Tibial nerve (tissue), 4 donors: ENCODE results near the gene THRAP3. TPM values are rescaled to one million over a fixed set of nuclear protein-coding genes. Genes with fewer than 3 reads are reported as not detected.

Experiments
- DNase-seq, 2 donors: peaks; one replicate each; pipeline ENCODE4 v3.0.0-alpha.2; 2019; ENCODE audit warnings: low spot score in 2 of 2
- H3K27ac ChIP-seq, 4 donors: fragments of 200-600 bp; sonication (generic) in 3 of 4; one replicate each; pipeline ENCODE4 v1.5.1; 2017 to 2019; ENCODE audit warnings: mild to moderate bottlenecking in 1 of 4
- H3K27me3 ChIP-seq, 2 donors: fragments of 200-600 bp; sonication (generic) in 1 of 2; one replicate each; pipeline versions ENCODE4 v1.5.1 to v1.6.0; 2017 to 2019
- H3K36me3 ChIP-seq, 3 donors: fragments of 200-600 bp; sonication (generic); one replicate each; pipeline ENCODE4 v1.5.1; 2018 to 2019
- H3K4me1 ChIP-seq, 4 donors: fragments of 200-600 bp; sonication (generic) in 3 of 4; one replicate each; pipeline ENCODE4 v1.5.1; 2017 to 2019
- H3K4me3 ChIP-seq, 4 donors: fragments of 200-600 bp; sonication (generic) in 3 of 4; one replicate each; pipeline ENCODE4 v1.5.1; 2017 to 2019; ENCODE audit warnings: mild to moderate bottlenecking in 1 of 4, moderate library complexity in 1 of 4
- H3K9me3 ChIP-seq, 4 donors: fragments of 200-600 bp; sonication (generic) in 3 of 4; one replicate each; pipeline ENCODE4 v1.5.1; 2017 to 2019
- CTCF ChIP-seq, 5 experiments: fragments of 200-600 bp in 3 of 5; fragments of 450-650 bp in 2 of 5; sonication (generic) in 3 of 5; IDR thresholded peaks; one replicate each; pipeline ENCODE4 v1.5.1; 2016 to 2019; ENCODE audit warnings: antibody characterized with exemption in 5 of 5, mild to moderate bottlenecking in 3 of 5, moderate library complexity in 2 of 5
- EP300 ChIP-seq, 2 donors: sonication (generic); formaldehyde crosslinking; IDR thresholded peaks; one replicate each; pipeline ENCODE4 v1.6.1; 2017; ENCODE audit warnings: antibody characterized with exemption in 2 of 2, mild to moderate bottlenecking in 1 of 2
- POLR2A ChIP-seq, 2 donors: fragments of 450-650 bp; IDR thresholded peaks; one replicate each; pipeline ENCODE4 v1.6.1; 2017; ENCODE audit warnings: antibody characterized with exemption in 2 of 2, mild to moderate bottlenecking in 2 of 2, moderate library complexity in 2 of 2
- WGBS, 2 donors: methylation state at CpG; one replicate each; pipeline ENCODE4 v1.1.5; 2018; 5-methylcytosine and 5-hydroxymethylcytosine counted together
- total RNA-seq, 4 donors: library from RNA; depleted of rRNA; stranded (reverse); fragments of >200 nt; gene quantifications; one replicate each; pipeline ENCODE4 v1.1.0, GENCODE V29; 2016

The THRAP3 gene
- total RNA-seq, 4 donors from 2014 or later, result 89.2 to 114 (median 97.0) TPM

- H3K36me3 ChIP-seq, result peaks cover 4 to 93% (median 45%) of the 10 kb centered on the region in 3 donors
- DNase-seq, result no peak
- H3K4me1 ChIP-seq, result peaks cover 0 to 25% (median 5%) of the 10 kb centered on the region in 4 donors
- H3K27ac ChIP-seq, result peak overlapping the region in 3 of 4 donors; percentile 37 to 64 (median 56)
- no peak overlapping the region for H3K4me3 ChIP-seq
- TF ChIP-seq CTCF (IDR thresholded peaks at IDR 0.05), result no peak
- TF ChIP-seq EP300 (IDR thresholded peaks at IDR 0.05), result no peak
- no peak for TF ChIP-seq POLR2A (IDR thresholded peaks at IDR 0.05)
- no peaks in the 10 kb centered on the region for H3K27me3 ChIP-seq
- 71 to 72% methylated on average over 30 to 33 of the region's 33 CpGs for WGBS, 2 donors
- H3K9me3 ChIP-seq, result no peaks in the 10 kb centered on the region
Observed at GRCh38 chr1:36177589-36178431, 46.4 kb upstream of the THRAP3 start.

GRCh38 chr1:36178471-36179219 lies 45.6 kb upstream of the THRAP3 start:
- H3K27me3 ChIP-seq, result no peaks in the 10 kb centered on the region
- no peak for DNase-seq
- no peak overlapping the region for H3K4me3 ChIP-seq
- H3K27ac ChIP-seq, result peak overlapping the region in 3 of 4 donors; percentile 50 to 64 (median 56)
- H3K9me3 ChIP-seq, result no peaks in the 10 kb centered on the region
- peaks cover 4 to 85% (median 45%) of the 10 kb centered on the region in 3 donors for H3K36me3 ChIP-seq
- TF ChIP-seq POLR2A (IDR thresholded peaks at IDR 0.05) (no peak), EP300 (IDR thresholded peaks at IDR 0.05) (no peak), CTCF (IDR thresholded peaks at IDR 0.05) (no peak)
- WGBS, 2 donors, result 82 to 83% methylated on average over 62 of the region's 62 CpGs
- H3K4me1 ChIP-seq, result peaks cover 0 to 21% (median 5%) of the 10 kb centered on the region in 4 donors

GRCh38 chr1:36179220-36179600 lies 45.0 kb upstream of the THRAP3 start:
- Histone ChIP-seq H3K4me1 (peaks cover 0 to 21% (median 5%) of the 10 kb centered on the region in 4 donors), H3K4me3 (no peak overlapping the region), H3K27me3 (no peaks in the 10 kb centered on the region), H3K9me3 (no peaks in the 10 kb centered on the region), H3K27ac (peak overlapping the region in 3 of 4 donors; percentile 50 to 64 (median 56)), H3K36me3 (peaks cover 4 to 79% (median 40%) of the 10 kb centered on the region in 3 donors)
- TF ChIP-seq CTCF (IDR thresholded peaks at IDR 0.05), result no peak
- no peak for TF ChIP-seq POLR2A (IDR thresholded peaks at IDR 0.05)
- TF ChIP-seq EP300 (IDR thresholded peaks at IDR 0.05), result no peak
- DNase-seq, result no peak
- WGBS, 2 donors, result 84 to 92% methylated on average over 19 of the region's 19 CpGs

GRCh38 chr1:36182734-36183133 lies 41.5 kb upstream of the THRAP3 start:
- Histone ChIP-seq H3K4me1 (peaks cover 0 to 12% (median 5%) of the 10 kb centered on the region in 4 donors), H3K36me3 (peaks cover 4 to 44% (median 26%) of the 10 kb centered on the region in 3 donors), H3K9me3 (no peaks in the 10 kb centered on the region), H3K27ac (peak overlapping the region in 1 of 4 donors; percentile 14), H3K27me3 (no peaks in the 10 kb centered on the region), H3K4me3 (no peak overlapping the region)
- WGBS, 2 donors, result 57 to 69% methylated on average over 2 of the region's 2 CpGs
- TF ChIP-seq POLR2A (IDR thresholded peaks at IDR 0.05) (no peak), EP300 (IDR thresholded peaks at IDR 0.05) (no peak), CTCF (IDR thresholded peaks at IDR 0.05) (no peak)
- DNase-seq, result no peak
